ENCODE data around the gene HIBCH.
"Not testable (repeated sequence)": the region's sequence is repeated elsewhere in the genome, so short reads cannot be mapped to it uniquely, and the experiment has no call there.

- TF ChIP-seq POLR2A (IDR thresholded peaks at IDR 0.05); CTCF (IDR thresholded peaks at IDR 0.05 in 8 of 11, conservative IDR thresholded peaks at IDR 0.05 in 3 of 11): not testable (repeated sequence)
Measured at GRCh38 chr2:190157613-190158528, 161.8 kb downstream of the HIBCH start.
